H1 (cell line): ENCODE data around the gene MGAT5B.

ENCODE experiments used
- MAFK ChIP-seq: IDR thresholded peaks from 2 replicates; pipeline ENCODE4 v1.6.1; 2012; ENCODE audit warnings: low read depth, mild to moderate bottlenecking, improper control_type of control experiment, low read length
- ZNF274 ChIP-seq: IDR thresholded peaks from 2 replicates; pipeline ENCODE4 v1.7.0; 2012; ENCODE audit warnings: low read length, borderline replicate concordance; ENCODE audit errors: extremely low read depth

GRCh38 chr17:76967762-76968161, 99.6 kb downstream of the MGAT5B start:
- no peak for TF ChIP-seq MAFK
- no peak for TF ChIP-seq ZNF274
